ENCODE data around the gene ZFAND2A.
"Not testable (repeated sequence)": the region's sequence is repeated elsewhere in the genome, so short reads cannot be mapped to it uniquely, and the experiment has no call there.

Gene ZFAND2A

GRCh38 chr7:1149351-1149794 lies 10.6 kb downstream of the ZFAND2A start (continued):
- TF ChIP-seq AEBP2 (tag by site-specific recombination; IDR thresholded peaks at IDR 0.05; ENCODE audit: borderline replicate concordance) (no peak), ZNF48 (tag by site-specific recombination; IDR thresholded peaks at IDR 0.05) (no peak), OSR2 (tag by site-specific recombination; IDR thresholded peaks at IDR 0.05) (no peak), ZNF112 (tag by site-specific recombination; IDR thresholded peaks at IDR 0.05) (no peak), ZBTB6 (tag by site-specific recombination; IDR thresholded peaks at IDR 0.05) (no peak), ZNF837 (tag by site-specific recombination; IDR thresholded peaks at IDR 0.05) (no peak), ZNF24 (tag by site-specific recombination; IDR thresholded peaks at IDR 0.05) (no peak), ZNF148 (tag by site-specific recombination; IDR thresholded peaks at IDR 0.05; ENCODE audit: borderline replicate concordance) (no peak)

DNA sequence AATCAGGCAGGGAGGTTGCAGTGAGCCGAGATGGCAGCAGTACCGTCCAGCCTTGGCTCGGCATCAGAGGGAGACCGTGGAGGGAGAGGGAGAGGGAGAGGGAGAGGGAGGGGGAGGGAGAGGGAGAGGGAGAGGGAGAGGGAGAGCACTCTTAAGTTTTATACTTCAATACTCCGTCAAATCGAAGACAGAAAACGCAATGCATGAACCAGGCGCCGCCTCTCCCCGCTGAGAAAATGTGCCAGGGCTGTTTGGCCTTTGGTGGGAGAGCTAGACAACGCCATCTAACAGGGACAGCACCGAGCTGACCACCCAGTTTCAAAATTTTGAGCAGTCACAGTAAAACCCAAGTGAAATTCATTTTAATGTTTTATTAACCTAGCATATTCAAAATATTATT lies 12.1 kb downstream of the ZFAND2A start:
- H3K36me3 ChIP-seq (ENCODE audit: control insufficient read depth in 2 of 2, insufficient read depth in 1 of 2, low read length in 2 of 2): peaks cover 0 to 27% of the 10 kb centered on the region in 2 experiments; a peak in 2 of 3 replicates
- H3K4me3 ChIP-seq (ENCODE audit: low read depth, low read length); H3K27ac ChIP-seq (ENCODE audit: extremely low read depth, low read depth, low read length); H3K9me3 ChIP-seq (ENCODE audit: control insufficient read depth, insufficient read depth, low read depth, low read length); H3K4me1 ChIP-seq (ENCODE audit: control insufficient read depth, insufficient read depth, low read length); POLR2A ChIA-PET: not testable (repeated sequence)
- CTCF ChIA-PET: interaction anchor here (2.8 kb wide), 1 partner anchor 155 kb away, joined by 9 read pairs; no protein-coding TSS in a partner anchor

DNA sequence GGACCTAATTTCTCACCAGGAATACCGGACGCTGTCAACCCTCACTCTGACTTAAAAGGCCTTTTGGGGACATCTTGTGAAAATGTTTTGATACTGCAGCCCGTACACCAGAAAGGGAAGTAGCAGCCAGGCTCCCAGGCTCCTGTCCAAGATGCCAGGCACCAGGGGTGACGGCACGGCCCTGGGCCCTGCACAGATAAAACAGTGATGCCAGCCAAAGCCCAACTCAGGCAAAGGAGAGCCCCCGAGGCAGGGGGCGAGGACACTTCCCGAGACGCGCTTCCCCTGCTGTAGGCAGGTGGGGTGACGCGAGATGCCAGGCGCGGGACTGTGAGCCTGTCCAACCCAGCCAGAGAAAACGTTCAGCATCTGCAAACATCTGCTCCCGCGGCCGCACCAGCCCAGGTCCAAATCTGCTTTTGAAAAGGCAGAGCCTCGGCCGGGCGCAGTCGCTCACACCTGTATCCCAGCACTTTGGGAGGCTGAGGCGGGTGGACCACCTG lies 15.7 kb downstream of the ZFAND2A start:
- ChIA-PET CTCF (interaction anchor here (0.9 to 1.1 kb wide), 3 partner anchors 32 to 152 kb away, joined by 3 to 8 read pairs (median 6); no protein-coding TSS in a partner anchor), POLR2A (no interaction called here)
- Histone ChIP-seq H3K4me1 (ENCODE audit: control insufficient read depth, insufficient read depth, low read length) (no peaks in the 10 kb centered on the region), H3K4me3 (ENCODE audit: low read depth, low read length) (no peak overlapping the region), H3K36me3 (ENCODE audit: control insufficient read depth in 2 of 2, insufficient read depth in 1 of 2, low read length in 2 of 2) (peaks cover 0 to under 1% of the 10 kb centered on the region in 2 experiments; a peak in 1 of 3 replicates), H3K9me3 (ENCODE audit: control insufficient read depth, insufficient read depth, low read depth, low read length) (no peaks in the 10 kb centered on the region), H3K27ac (ENCODE audit: extremely low read depth, low read depth, low read length) (no peak overlapping the region)
- TF ChIP-seq ZBTB20 (tag by site-specific recombination; IDR thresholded peaks at IDR 0.05) (no peak), ZNF571 (tag by site-specific recombination; IDR thresholded peaks at IDR 0.05) (no peak), ZNF623 (tag by site-specific recombination; IDR thresholded peaks at IDR 0.05) (no peak), ZNF654 (tag by site-specific recombination; IDR thresholded peaks at IDR 0.05; ENCODE audit: low read depth) (peak; percentile 14; the same call in 1 of the 2 replicates)

GRCh38 chr7:1143031-1143430 lies 17.0 kb downstream of the ZFAND2A start:
- TF ChIP-seq ZNF121 (tag by site-specific recombination; IDR thresholded peaks at IDR 0.05): peak; percentile 76; the same call in 1 of the 2 replicates
- POLR2A ChIA-PET; H3K36me3 ChIP-seq (ENCODE audit: control insufficient read depth in 2 of 2, insufficient read depth in 1 of 2, low read length in 2 of 2); H3K4me1 ChIP-seq (ENCODE audit: control insufficient read depth, insufficient read depth, low read length); H3K27ac ChIP-seq (ENCODE audit: extremely low read depth, low read depth, low read length); H3K9me3 ChIP-seq (ENCODE audit: control insufficient read depth, insufficient read depth, low read depth, low read length); H3K4me3 ChIP-seq (ENCODE audit: low read depth, low read length): not testable (repeated sequence)
- CTCF ChIA-PET: interaction anchor here (0.6 to 1.1 kb wide), 4 partner anchors 8 to 150 kb away, joined by 3 to 8 read pairs (median 4); no protein-coding TSS in a partner anchor
